ENCODE measurements around the gene ANKRD55.

DNA sequence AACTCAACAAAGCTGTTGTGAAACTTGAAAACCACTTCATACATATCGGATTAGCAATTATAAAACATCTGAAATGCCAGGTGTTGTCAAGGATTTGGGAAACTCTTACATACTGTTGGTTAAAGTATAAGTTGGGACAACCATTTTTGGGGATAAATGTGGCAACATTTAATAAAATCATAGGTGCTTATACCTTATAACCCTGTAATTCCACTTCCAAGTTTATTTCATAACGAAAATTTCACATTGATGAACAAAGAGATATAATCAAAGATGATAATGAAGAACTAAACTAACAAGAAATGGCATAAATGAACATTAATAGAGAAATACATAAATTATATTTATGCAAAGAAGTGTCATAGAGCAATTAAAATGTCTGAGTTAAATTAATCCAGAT lies 54.3 kb downstream of the ANKRD55 start:
- TF ChIP-seq, protein P1, sequence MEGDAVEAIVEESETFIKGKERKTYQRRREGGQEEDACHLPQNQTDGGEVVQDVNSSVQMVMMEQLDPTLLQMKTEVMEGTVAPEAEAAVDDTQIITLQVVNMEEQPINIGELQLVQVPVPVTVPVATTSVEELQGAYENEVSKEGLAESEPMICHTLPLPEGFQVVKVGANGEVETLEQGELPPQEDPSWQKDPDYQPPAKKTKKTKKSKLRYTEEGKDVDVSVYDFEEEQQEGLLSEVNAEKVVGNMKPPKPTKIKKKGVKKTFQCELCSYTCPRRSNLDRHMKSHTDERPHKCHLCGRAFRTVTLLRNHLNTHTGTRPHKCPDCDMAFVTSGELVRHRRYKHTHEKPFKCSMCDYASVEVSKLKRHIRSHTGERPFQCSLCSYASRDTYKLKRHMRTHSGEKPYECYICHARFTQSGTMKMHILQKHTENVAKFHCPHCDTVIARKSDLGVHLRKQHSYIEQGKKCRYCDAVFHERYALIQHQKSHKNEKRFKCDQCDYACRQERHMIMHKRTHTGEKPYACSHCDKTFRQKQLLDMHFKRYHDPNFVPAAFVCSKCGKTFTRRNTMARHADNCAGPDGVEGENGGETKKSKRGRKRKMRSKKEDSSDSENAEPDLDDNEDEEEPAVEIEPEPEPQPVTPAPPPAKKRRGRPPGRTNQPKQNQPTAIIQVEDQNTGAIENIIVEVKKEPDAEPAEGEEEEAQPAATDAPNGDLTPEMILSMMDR (tag by site-specific recombination; IDR thresholded peaks at IDR 0.05), result no peak
- TF ChIP-seq TCF7L2 (IDR thresholded peaks at IDR 0.05; ENCODE audit: borderline replicate concordance, low read depth, low read length), result no peak
- TF ChIP-seq PRDM1 (tag by site-specific recombination; IDR thresholded peaks at IDR 0.05), result no peak
- no peak for TF ChIP-seq GLI2 (tag by site-specific recombination; IDR thresholded peaks at IDR 0.05; ENCODE audit: borderline replicate concordance, low read depth)
- TF ChIP-seq, protein P2, sequence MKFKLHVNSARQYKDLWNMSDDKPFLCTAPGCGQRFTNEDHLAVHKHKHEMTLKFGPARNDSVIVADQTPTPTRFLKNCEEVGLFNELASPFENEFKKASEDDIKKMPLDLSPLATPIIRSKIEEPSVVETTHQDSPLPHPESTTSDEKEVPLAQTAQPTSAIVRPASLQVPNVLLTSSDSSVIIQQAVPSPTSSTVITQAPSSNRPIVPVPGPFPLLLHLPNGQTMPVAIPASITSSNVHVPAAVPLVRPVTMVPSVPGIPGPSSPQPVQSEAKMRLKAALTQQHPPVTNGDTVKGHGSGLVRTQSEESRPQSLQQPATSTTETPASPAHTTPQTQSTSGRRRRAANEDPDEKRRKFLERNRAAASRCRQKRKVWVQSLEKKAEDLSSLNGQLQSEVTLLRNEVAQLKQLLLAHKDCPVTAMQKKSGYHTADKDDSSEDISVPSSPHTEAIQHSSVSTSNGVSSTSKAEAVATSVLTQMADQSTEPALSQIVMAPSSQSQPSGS (tag by site-specific recombination; IDR thresholded peaks at IDR 0.05; ENCODE audit: low read depth), result no peak

All from HEK293 (cell line).